Activated naive CD8-positive, alpha-beta T cell treated with anti-CD3 and anti-CD28 coated beads, Interleukin-2, amount 50 U/mL, for 24 hours (primary cell): ENCODE data around the gene C11orf24.
"Not testable (repeated sequence)": the region's sequence is repeated elsewhere in the genome, so short reads cannot be mapped to it uniquely, and the experiment has no call there.

Experiments used
- ATAC-seq: fragments of 150-1000 bp; cut with Tn5 transposase; one replicate; pipeline ENCODE4 v1.10.0; 2021
- DNase-seq: peaks from one replicate; pipeline ENCODE4 v3.0.0; 2021
- H3K27ac Mint-ChIP-seq: one replicate; pipeline ENCODE4 v1.8.0; 2021; ENCODE audit warnings: mild to moderate bottlenecking, mixed read lengths
- H3K27me3 Mint-ChIP-seq: one replicate; pipeline ENCODE4 v1.8.0; 2021; ENCODE audit warnings: mixed read lengths
- H3K36me3 Mint-ChIP-seq: one replicate; pipeline ENCODE4 v1.8.0; 2021; ENCODE audit warnings: low read depth, mixed read lengths
- H3K4me1 Mint-ChIP-seq: one replicate; pipeline ENCODE4 v1.8.0; 2021; ENCODE audit warnings: mixed read lengths
- H3K4me3 Mint-ChIP-seq: one replicate; pipeline ENCODE4 v1.8.0; 2021; ENCODE audit warnings: mild to moderate bottlenecking, moderate library complexity, mixed read lengths
- H3K9me3 Mint-ChIP-seq: one replicate; pipeline ENCODE4 v1.8.0; 2021; ENCODE audit warnings: mixed read lengths

C11orf24 gene

GRCh38 chr11:68303982-68304780 lies 32.4 kb upstream of the C11orf24 start:
- H3K36me3 Mint-ChIP-seq, result no peaks in the 10 kb centered on the region
- no peak overlapping the region for H3K27ac Mint-ChIP-seq
- DNase-seq (no peak), ATAC-seq (no peak)
- H3K4me3 Mint-ChIP-seq, result no peak overlapping the region
- H3K4me1 Mint-ChIP-seq, result no peaks in the 10 kb centered on the region
- H3K27me3 Mint-ChIP-seq, result no peaks in the 10 kb centered on the region
- H3K9me3 Mint-ChIP-seq, result no peaks in the 10 kb centered on the region

- H3K4me1 Mint-ChIP-seq, result no peaks in the 10 kb centered on the region
- no peaks in the 10 kb centered on the region for H3K9me3 Mint-ChIP-seq
- DNase-seq (no peak), ATAC-seq (no peak)
- H3K36me3 Mint-ChIP-seq, result no peaks in the 10 kb centered on the region
- no peak overlapping the region for H3K27ac Mint-ChIP-seq
- no peak overlapping the region for H3K4me3 Mint-ChIP-seq
- no peaks in the 10 kb centered on the region for H3K27me3 Mint-ChIP-seq
Measured at GRCh38 chr11:68303083-68303482, 31.3 kb upstream of the C11orf24 start.

GRCh38 chr11:68302670-68303069 lies 30.9 kb upstream of the C11orf24 start:
- no peak for DNase-seq
- Mint-ChIP-seq H3K27me3 (no peaks in the 10 kb centered on the region), H3K36me3 (no peaks in the 10 kb centered on the region), H3K4me3 (no peak overlapping the region), H3K4me1 (no peaks in the 10 kb centered on the region), H3K9me3 (no peaks in the 10 kb centered on the region), H3K27ac (no peak overlapping the region)
- ATAC-seq, result no peak

- no peak overlapping the region for H3K4me3 Mint-ChIP-seq
Measured at GRCh38 chr11:68302256-68302655, 30.5 kb upstream of the C11orf24 start.

GRCh38 chr11:68300076-68300830 lies 28.5 kb upstream of the C11orf24 start:
- Mint-ChIP-seq H3K36me3 (no peaks in the 10 kb centered on the region), H3K9me3 (no peaks in the 10 kb centered on the region), H3K4me3 (no peak overlapping the region), H3K27me3 (no peaks in the 10 kb centered on the region), H3K4me1 (peaks cover 2% of the 10 kb centered on the region), H3K27ac (no peak overlapping the region)
- no peak for ATAC-seq
- DNase-seq, result no peak

More at GRCh38 chr11:68302256-68302655, 30.5 kb upstream of the C11orf24 start:
- Mint-ChIP-seq H3K27me3 (no peaks in the 10 kb centered on the region), H3K4me1 (no peaks in the 10 kb centered on the region), H3K36me3 (no peaks in the 10 kb centered on the region), H3K9me3 (no peaks in the 10 kb centered on the region), H3K27ac (no peak overlapping the region)
- ATAC-seq (no peak), DNase-seq (no peak)

- not testable (repeated sequence) for DNase-seq, H3K27me3 Mint-ChIP-seq, ATAC-seq, H3K9me3 Mint-ChIP-seq, H3K36me3 Mint-ChIP-seq, H3K4me3 Mint-ChIP-seq, H3K4me1 Mint-ChIP-seq, H3K27ac Mint-ChIP-seq
Measured at GRCh38 chr11:68299517-68299879, 27.7 kb upstream of the C11orf24 start.

- ATAC-seq (no peak), DNase-seq (no peak)
- H3K27ac Mint-ChIP-seq, result no peak overlapping the region
- no peaks in the 10 kb centered on the region for H3K36me3 Mint-ChIP-seq
- H3K9me3 Mint-ChIP-seq, result no peaks in the 10 kb centered on the region
- no peak overlapping the region for H3K4me3 Mint-ChIP-seq
- no peaks in the 10 kb centered on the region for H3K27me3 Mint-ChIP-seq
- H3K4me1 Mint-ChIP-seq, result peaks cover 2% of the 10 kb centered on the region
Measured at GRCh38 chr11:68298659-68299516, 27.1 kb upstream of the C11orf24 start.

- no peaks in the 10 kb centered on the region for H3K36me3 Mint-ChIP-seq
- ATAC-seq, result peak; percentile 96
- H3K4me1 Mint-ChIP-seq, result peaks cover 6% of the 10 kb centered on the region
- peak; percentile 82 for DNase-seq
- no peaks in the 10 kb centered on the region for H3K27me3 Mint-ChIP-seq
- no peak overlapping the region for H3K4me3 Mint-ChIP-seq
- no peaks in the 10 kb centered on the region for H3K9me3 Mint-ChIP-seq
- no peak overlapping the region for H3K27ac Mint-ChIP-seq
Measured at GRCh38 chr11:68297812-68298658, 26.3 kb upstream of the C11orf24 start.

GRCh38 chr11:68297494-68297811 lies 25.7 kb upstream of the C11orf24 start:
- Mint-ChIP-seq H3K27me3 (no peaks in the 10 kb centered on the region), H3K4me1 (peaks cover 6% of the 10 kb centered on the region)
- ATAC-seq, result no peak

GRCh38 chr11:68297052-68297378 lies 25.2 kb upstream of the C11orf24 start:
- no peaks in the 10 kb centered on the region for H3K27me3 Mint-ChIP-seq

More at GRCh38 chr11:68297494-68297811, 25.7 kb upstream of the C11orf24 start:
- Mint-ChIP-seq H3K27ac (no peak overlapping the region), H3K36me3 (no peaks in the 10 kb centered on the region), H3K4me3 (no peak overlapping the region), H3K9me3 (no peaks in the 10 kb centered on the region)
- DNase-seq, result no peak

GRCh38 chr11:68296344-68297051 lies 24.7 kb upstream of the C11orf24 start:
- Mint-ChIP-seq H3K9me3 (no peaks in the 10 kb centered on the region), H3K4me1 (peaks cover 6% of the 10 kb centered on the region), H3K36me3 (no peaks in the 10 kb centered on the region), H3K4me3 (no peak overlapping the region), H3K27me3 (no peaks in the 10 kb centered on the region), H3K27ac (no peak overlapping the region)
- ATAC-seq (no peak), DNase-seq (no peak)

More at GRCh38 chr11:68297052-68297378, 25.2 kb upstream of the C11orf24 start:
- Mint-ChIP-seq H3K4me3 (no peak overlapping the region), H3K9me3 (no peaks in the 10 kb centered on the region), H3K36me3 (no peaks in the 10 kb centered on the region), H3K27ac (no peak overlapping the region), H3K4me1 (peaks cover 6% of the 10 kb centered on the region)
- no peak for ATAC-seq
- no peak for DNase-seq

- Mint-ChIP-seq H3K4me1 (peaks cover 6% of the 10 kb centered on the region), H3K36me3 (no peaks in the 10 kb centered on the region), H3K27me3 (no peaks in the 10 kb centered on the region), H3K4me3 (no peak overlapping the region), H3K27ac (no peak overlapping the region), H3K9me3 (no peaks in the 10 kb centered on the region)
- ATAC-seq, result no peak
- DNase-seq, result no peak
Measured at GRCh38 chr11:68295940-68296339, 24.2 kb upstream of the C11orf24 start.

- no peak overlapping the region for H3K27ac Mint-ChIP-seq
- no peaks in the 10 kb centered on the region for H3K9me3 Mint-ChIP-seq
- peaks cover 6% of the 10 kb centered on the region for H3K4me1 Mint-ChIP-seq
- no peaks in the 10 kb centered on the region for H3K36me3 Mint-ChIP-seq
- no peak overlapping the region for H3K4me3 Mint-ChIP-seq
- no peak for ATAC-seq
- no peaks in the 10 kb centered on the region for H3K27me3 Mint-ChIP-seq
- DNase-seq, result no peak
Measured at GRCh38 chr11:68295271-68295670, 23.5 kb upstream of the C11orf24 start.
